CD4-positive, alpha-beta T cell treated with Interleukin-17A for 1 hour (primary cell): ENCODE data around the gene HERC3.
A peak's percentile ranks its signal among the peaks of the same experiment; 100 is the strongest.

ENCODE experiments used
- DNase-seq: peaks from one replicate; pipeline ENCODE4 v3.0.0-alpha.2; 2020

The HERC3 gene

DNA sequence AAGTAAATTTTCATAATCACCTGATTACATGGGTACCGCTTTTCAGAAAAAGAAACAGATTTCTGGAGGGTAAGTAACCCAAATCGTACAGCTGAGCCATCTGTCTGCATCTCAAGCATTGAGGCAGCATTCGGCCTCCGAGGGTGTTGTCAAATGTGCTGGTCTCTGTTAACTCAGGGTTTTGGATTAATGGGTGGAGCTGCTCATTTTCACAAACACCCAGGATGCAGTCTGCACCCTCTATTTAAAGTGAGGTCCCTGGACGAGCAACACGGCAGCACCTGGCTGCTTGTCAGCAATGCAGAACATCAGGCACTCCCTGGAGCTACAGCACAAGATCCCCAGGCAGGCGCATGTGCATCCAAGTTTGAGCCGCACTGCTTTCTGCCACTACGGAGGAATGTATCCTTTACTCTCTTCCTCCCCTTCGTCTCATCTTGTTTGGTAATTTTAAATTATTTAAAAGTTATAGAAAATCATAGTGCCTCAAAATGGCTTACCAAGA is 130.0 kb downstream of the HERC3 start:
- DNase-seq = no peak

- DNase-seq = no peak
Measured at GRCh38 chr4:88722828-88723227, 130.5 kb downstream of the HERC3 start.

GRCh38 chr4:88724406-88724805 is 132.1 kb downstream of the HERC3 start:
- no peak for DNase-seq

DNA sequence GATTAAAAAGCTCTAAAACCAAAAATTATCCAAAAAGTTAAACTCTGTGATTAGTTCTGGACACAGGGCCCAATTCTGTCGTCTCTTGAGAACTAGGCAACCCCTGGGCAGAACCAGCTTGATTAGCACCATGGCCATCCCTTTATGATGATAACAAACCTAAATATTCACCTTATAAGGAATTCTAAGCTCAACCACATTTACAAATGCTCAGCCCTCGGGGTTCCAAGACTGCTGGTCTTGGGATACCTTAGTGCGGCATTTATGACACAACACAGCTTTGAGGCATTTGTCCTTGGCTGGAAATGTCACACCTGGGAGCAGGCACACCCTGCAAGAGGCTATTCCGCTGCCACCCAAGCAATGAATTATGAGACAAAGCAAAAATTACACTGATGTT is 132.9 kb downstream of the HERC3 start:
- DNase-seq = no peak

DNA sequence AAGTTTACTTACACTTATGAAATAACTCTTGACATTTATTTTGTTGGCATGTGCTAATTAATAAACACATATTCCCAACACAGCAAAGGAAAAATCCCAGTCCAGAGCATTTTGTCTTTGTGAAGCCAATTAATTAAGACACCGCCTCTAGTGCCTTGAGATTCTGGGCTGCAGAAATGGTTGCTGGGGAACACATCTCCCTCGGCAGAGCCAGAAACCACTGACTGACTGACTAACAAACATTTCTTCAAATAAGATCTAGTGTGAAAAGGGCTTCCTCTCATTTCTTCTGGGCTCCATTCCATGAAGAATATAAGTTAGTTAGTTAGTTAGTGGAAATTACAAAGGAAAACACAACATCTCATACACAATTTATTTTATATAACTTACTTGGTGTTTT is 133.7 kb downstream of the HERC3 start:
- no peak for DNase-seq

- no peak for DNase-seq
Measured at GRCh38 chr4:88728146-88728545, 135.9 kb downstream of the HERC3 start.

GRCh38 chr4:88729146-88729760 is 137.0 kb downstream of the HERC3 start:
- DNase-seq = no peak

DNA sequence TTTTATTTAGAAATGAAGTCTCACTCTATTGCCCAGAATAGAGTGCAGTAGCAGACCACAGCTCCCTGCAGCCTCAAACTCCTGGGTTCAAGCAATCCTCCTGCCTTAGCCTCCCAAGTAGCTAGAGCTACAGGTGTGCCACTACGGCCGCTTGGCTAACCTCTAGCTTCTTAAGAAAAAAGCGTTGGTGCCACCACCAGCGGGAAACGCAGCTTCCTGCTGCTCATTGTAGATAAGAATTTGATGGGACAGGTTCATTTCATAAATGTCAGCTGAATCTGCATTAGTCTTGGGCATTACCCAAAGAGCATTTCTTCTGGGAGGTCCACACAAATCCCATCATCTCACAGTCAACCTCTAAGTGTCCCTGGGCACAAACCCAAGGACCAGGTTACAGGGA is 138.5 kb downstream of the HERC3 start:
- no peak for DNase-seq

GRCh38 chr4:88731381-88731780 is 139.1 kb downstream of the HERC3 start:
- no peak for DNase-seq

DNA sequence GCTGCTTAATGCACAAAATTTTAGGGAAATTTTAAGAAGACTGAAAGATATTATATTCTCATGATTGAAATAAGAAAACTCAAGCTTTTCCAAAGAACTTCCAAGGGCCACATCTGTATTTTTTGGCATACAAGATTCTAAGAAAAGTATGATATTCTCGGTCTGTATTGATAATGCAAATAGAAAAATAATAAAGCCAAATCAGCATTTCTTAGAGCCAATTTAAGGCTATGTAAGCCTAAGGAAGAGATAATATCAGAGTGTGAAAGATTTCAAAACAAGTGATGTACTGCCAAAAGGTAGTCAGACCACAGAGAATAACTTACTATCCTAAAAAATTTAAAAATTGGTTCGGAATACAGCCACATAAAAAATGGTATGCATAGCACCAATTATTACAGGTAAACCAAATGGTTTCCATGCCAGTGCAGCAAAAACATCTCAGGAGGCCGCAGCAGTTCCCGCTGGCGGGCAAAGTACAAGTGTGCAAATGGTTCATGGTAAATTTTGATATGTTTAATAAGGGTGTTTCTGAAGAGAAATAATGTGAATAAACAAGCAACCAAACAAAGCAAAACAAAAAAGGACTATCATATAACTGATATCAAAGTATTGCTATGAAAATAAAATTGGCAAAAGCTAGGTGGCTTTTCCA is 140.6 kb downstream of the HERC3 start:
- no peak for DNase-seq

- no peak for DNase-seq
Measured at GRCh38 chr4:88734403-88734949, 142.2 kb downstream of the HERC3 start.

DNA sequence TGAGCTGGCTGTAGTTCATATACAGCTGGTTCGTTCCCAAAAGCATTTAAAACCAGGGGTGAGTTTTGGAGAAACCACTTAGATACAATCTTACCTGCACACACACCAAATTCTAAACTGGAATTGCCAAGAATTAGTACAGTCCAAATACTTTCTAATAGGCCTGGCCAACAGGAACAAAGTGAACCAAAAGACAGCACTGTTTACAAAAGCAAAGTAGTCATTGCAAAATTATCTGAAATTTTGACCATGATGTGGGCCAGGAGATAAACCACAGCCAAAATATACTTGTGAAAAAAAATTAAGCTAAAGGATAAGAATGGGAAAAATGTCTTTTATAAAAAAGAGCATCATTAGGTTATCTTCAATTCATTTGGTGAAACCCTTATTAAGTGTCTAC is 143.3 kb downstream of the HERC3 start:
- no peak for DNase-seq

DNA sequence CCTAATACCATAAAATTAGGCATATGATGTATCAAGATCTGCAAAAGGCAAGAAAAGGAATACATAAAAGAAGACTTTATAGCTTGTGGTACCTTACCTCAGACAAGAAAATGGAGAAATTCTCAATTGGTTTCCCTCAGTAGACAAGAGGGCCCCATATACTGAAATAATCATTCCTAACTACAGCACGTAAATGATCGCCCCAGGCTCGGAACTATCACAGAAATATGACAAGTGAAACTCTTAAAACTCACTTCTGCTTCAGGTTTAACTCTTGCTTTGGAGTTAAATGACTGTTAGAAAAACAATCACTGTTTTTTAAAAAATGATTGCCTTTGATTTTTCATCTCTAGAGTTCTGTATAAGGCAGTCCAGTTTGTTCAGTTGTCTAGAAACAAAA is 144.0 kb downstream of the HERC3 start:
- DNase-seq = no peak

- DNase-seq = peak; percentile 8
Measured at GRCh38 chr4:88737307-88737941, 145.1 kb downstream of the HERC3 start.

- no peak for DNase-seq
Measured at GRCh38 chr4:88738180-88738579, 145.9 kb downstream of the HERC3 start.

DNA sequence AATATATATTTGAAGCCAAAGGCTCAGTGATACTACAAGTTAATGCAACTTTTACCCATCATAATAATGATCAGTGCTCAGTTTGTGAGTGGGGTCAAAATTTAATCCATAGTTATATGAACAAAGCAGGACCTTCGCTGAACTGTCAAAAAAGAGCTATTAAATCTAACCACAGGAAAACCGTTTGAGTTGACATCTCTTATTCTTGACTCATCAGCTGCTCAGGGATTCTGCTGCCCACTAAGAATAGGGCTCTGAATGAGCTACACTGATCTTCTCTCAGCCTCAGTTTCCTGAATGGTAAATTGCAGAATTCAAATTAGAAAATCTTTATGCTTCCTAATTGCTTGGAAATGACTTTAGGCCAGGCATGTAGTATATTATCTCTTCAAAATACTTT is 150.3 kb downstream of the HERC3 start:
- DNase-seq = no peak

DNA sequence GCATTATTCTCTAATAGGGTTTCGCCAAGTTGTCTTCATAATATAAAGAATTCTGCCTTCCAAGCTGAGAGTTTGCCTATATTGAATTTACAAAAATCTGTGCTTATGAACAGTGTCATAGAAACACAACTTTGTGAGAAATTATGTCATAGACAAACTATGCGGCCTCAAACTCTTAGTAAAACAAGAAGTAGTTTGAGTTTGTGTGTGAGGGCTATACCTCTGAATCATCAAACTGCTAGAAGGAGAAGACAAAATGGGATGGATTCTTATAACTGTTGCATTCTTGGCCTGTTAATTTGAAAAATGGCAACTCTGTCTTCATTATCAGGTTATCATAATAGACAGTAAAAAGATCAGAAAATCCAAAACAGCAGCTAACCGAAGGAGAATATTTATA is 151.4 kb downstream of the HERC3 start:
- no peak for DNase-seq

DNA sequence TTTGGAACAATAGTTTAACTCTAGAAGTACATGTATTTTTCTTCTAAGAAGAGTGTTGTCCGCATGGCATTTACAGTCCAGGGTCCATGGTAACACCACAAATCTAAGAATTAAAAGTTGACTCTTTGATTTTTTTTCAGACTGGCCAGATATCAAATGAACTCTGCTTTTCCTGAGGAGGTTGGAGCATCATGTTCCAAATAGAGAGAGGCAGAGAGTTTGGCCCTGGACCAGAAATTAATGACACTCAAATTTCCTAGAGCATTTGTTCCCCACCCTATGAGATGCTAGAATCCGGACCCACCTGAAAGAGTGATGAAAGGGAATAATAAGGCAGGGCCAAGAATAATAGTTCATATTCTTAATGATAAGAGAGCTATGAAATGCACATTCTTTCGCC is 152.3 kb downstream of the HERC3 start:
- no peak for DNase-seq

GRCh38 chr4:88745175-88745574 is 152.9 kb downstream of the HERC3 start:
- no peak for DNase-seq

- no peak for DNase-seq
Measured at GRCh38 chr4:88745581-88746163, 153.4 kb downstream of the HERC3 start.

DNA sequence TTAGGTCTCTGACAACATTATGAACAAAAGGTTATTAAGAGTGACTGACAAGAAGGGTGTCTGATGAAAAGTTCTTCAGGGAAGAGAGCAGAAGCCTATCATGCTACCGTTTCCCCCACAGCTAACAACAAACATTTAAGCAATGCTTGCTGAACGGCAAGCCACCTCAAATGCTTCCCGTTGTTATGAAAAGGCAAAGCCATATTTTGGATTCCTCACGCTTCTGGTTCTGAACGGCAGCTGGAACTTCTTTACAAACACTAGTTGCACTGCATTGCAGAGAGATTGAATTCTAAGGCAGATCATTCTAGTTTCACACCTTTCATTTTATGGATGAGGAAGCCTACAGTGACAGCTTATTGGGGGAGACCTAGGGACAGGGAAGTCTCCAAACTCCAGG is 153.9 kb downstream of the HERC3 start:
- DNase-seq = no peak

- no peak for DNase-seq
Measured at GRCh38 chr4:88747351-88747750, 155.1 kb downstream of the HERC3 start.

DNA sequence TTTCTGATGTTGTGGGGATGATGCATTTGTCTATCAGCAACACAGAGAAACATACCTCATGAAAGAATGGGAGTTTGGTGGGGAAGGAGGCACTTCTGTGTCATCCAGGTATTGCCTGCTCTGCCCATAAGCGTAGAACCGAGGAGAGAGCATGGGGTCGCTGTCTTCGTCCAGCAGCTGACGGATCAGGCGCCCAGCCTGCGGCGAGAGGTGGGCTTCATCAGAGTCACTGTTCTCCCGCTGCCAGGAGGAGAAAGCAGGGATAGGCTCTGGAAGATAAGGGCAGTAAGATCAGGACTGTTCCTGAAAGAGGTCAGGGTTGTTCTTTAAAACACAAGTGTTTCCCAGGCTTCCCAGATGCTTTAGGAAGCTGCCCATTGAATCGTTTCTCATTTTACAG is 158.1 kb downstream of the HERC3 start:
- DNase-seq = no peak
